ENCODE data around the gene MSANTD7. TPM values are rescaled to one million over a fixed set of nuclear protein-coding genes. Genes with fewer than 3 reads are reported as not detected.

MSANTD7 gene
- total and polyA plus RNA-seq, 2 of the 13 experiments (the other 11 are each of a cell fraction or from before 2014, with no cell fraction given): 3.7 to 16.7 TPM

- no peak overlapping the region for H3K9ac ChIP-seq (ENCODE audit: insufficient read depth, low read depth, low read length)
- no peaks in the 10 kb centered on the region for H3K79me2 ChIP-seq (ENCODE audit: insufficient read depth, low read length)
- H3K9me3 ChIP-seq (ENCODE audit: low read length): no peaks in the 10 kb centered on the region
- no peaks in the 10 kb centered on the region for H3K4me1 ChIP-seq (ENCODE audit: insufficient read depth, low read length)
- POLR2A ChIA-PET: no interaction called here
- DNase-seq (ENCODE audit: low spot score) (no peak), ATAC-seq (no peak), FAIRE-seq (no peak)
- in situ Hi-C loops (cut with HindIII; ENCODE audit: extremely low pct_ligation_motif_present, low pct_unique_long_range_greater_than_20kb) (loop anchor here (25.0 kb wide), 1 partner anchor 613 kb away; no protein-coding TSS in a partner anchor), intact Hi-C loops (cut with micrococcal nuclease; ENCODE audit: unreplicated experiment) (no loop called here)
- no peaks in the 10 kb centered on the region for H3K36me3 ChIP-seq (replicated peaks in 1 of 2; ENCODE audit: control insufficient read depth in 1 of 2, insufficient read depth in 2 of 2, low read length in 2 of 2)
- no peaks in the 10 kb centered on the region; a peak in 1 of 5 replicates for H3K27me3 ChIP-seq (ENCODE audit: control insufficient read depth in 1 of 2, insufficient read depth in 2 of 2, low read length in 2 of 2)
- H3K27ac ChIP-seq (ENCODE audit: extremely low read length, insufficient read depth, low read length): no peak overlapping the region
- BruUV-seq (replicated peaks): no TSS peak
- no peak overlapping the region for H3K4me2 ChIP-seq (ENCODE audit: low read depth, low read length)
- H3K4me3 ChIP-seq (replicated peaks in 1 of 3; ENCODE audit: insufficient read depth in 1 of 3, low read depth in 2 of 3, low read length in 3 of 3): no peak overlapping the region
- WGBS (ENCODE audit: low lambda C conversion rate): 0% methylated on average over 1 of the region's 1 CpG
- TF ChIP-seq NFATC3 (CRISPR knock-in tag; IDR thresholded peaks at IDR 0.05): no peak
- TF ChIP-seq KDM5B (CRISPR knock-in tag; IDR thresholded peaks at IDR 0.05; ENCODE audit: borderline replicate concordance): no peak
- TF ChIP-seq ZNF777 (CRISPR knock-in tag; IDR thresholded peaks at IDR 0.05): no peak
- TF ChIP-seq ZNF34 (CRISPR knock-in tag; IDR thresholded peaks at IDR 0.05; ENCODE audit: borderline replicate concordance): no peak
- no peak for TF ChIP-seq NBN (conservative IDR thresholded peaks at IDR 0.05)
- TF ChIP-seq ZSCAN25 (CRISPR knock-in tag; IDR thresholded peaks at IDR 0.05): no peak
- TF ChIP-seq FOXM1 (CRISPR knock-in tag; IDR thresholded peaks at IDR 0.05): no peak
- no peak for TF ChIP-seq DMAP1 (CRISPR knock-in tag; IDR thresholded peaks at IDR 0.05)
- no peak for TF ChIP-seq AKNA (CRISPR knock-in tag; IDR thresholded peaks at IDR 0.05; ENCODE audit: borderline replicate concordance)
- no peak for TF ChIP-seq GABPB1 (CRISPR knock-in tag; IDR thresholded peaks at IDR 0.05)
- TF ChIP-seq ZNF775 (CRISPR knock-in tag; IDR thresholded peaks at IDR 0.05; ENCODE audit: borderline replicate concordance): no peak
- H2AFZ ChIP-seq (ENCODE audit: low read length): no peak overlapping the region
- H4K20me1 ChIP-seq (ENCODE audit: insufficient read depth, low read length): no peaks in the 10 kb centered on the region
- CTCF ChIA-PET (ENCODE audit: low intra/inter-chr PET ratio, low total read pairs): no interaction called here
Measured at GRCh38 chr10:14800397-14800796, 37.7 kb upstream of the MSANTD7 start.
